Activated T-cell treated with anti-CD3 and anti-CD28 coated beads, Interleukin-2, amount 50 U/mL, for 4 hours (primary cell): ENCODE results near the gene GPR63. TPM values are rescaled to one million over a fixed set of nuclear protein-coding genes. Genes with fewer than 3 reads are reported as not detected.

ENCODE experiments used
- ATAC-seq, 2 donors: fragments of 200-7000 bp; cut with Tn5 transposase; one replicate each; pipeline ENCODE4 v1.10.0; 2021
- DNase-seq: peaks from one replicate; pipeline ENCODE4 v3.0.0-alpha.2; 2020
- H3K27me3 Mint-ChIP-seq: one replicate; pipeline ENCODE4 v1.8.0; 2021; ENCODE audit warnings: low read depth, mixed read lengths
- H3K36me3 Mint-ChIP-seq: one replicate; pipeline ENCODE4 v1.8.0; 2022; ENCODE audit warnings: mixed read lengths; ENCODE audit not compliant: insufficient read depth
- H3K4me1 Mint-ChIP-seq: one replicate; pipeline ENCODE4 v1.8.0; 2021; ENCODE audit warnings: low read depth, mixed read lengths
- H3K4me3 Mint-ChIP-seq: one replicate; pipeline ENCODE4 v1.8.0; 2021; ENCODE audit warnings: mild to moderate bottlenecking, moderate library complexity, mixed read lengths
- H3K9me3 Mint-ChIP-seq: one replicate; pipeline ENCODE4 v1.8.0; 2021; ENCODE audit warnings: mixed read lengths
- total RNA-seq, 3 donors: library from RNA; stranded (reverse); gene quantifications; one replicate each; pipeline ENCODE4 v1.2.1, GENCODE V29; 2021

Gene GPR63
- total RNA-seq, 3 donors from 2014 or later = 0.48 to 0.63 (median 0.57) TPM

DNA sequence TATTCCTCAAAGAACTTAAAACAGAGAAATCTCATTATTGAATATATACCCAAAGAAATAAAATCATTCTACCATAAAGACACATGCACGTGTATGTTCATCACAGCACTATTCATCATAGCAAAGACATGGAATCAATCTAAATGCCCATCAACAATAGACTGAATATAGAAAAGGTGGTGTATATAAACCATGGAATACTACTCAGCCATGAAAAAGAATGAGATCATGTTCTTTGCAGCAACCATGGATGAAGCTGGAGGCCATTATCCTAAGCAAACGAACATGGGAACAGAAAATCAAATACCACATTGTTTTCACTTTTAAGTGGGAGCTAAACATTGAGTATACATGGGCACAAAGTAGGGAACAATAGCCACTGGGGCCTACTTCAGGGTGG lies 12.3 kb upstream of the GPR63 start:
- H3K9me3 Mint-ChIP-seq = peaks cover 26% of the 10 kb centered on the region
- no peak for DNase-seq

DNA sequence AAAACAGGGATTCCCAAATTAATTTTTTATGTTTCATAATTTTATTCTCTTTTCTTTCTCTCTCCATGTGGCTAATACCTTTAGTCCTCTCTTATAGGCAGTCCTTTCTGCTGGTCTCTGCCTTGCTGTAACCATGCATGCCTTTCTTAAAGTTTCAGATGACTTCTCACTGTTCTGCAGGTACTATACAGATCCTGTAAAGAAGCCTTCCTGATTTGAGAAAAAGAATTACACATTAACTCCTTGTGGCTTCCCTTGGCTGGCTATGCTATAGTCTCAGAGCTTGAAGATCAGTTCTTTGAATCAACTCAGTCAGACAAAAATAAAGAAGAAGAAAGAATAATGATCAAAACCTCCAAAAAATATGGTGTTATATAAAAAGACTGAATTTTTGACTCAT lies 7.3 kb upstream of the GPR63 start:
- no peak for ATAC-seq
- H3K4me1 Mint-ChIP-seq = no peaks in the 10 kb centered on the region

More for the DNA sequence above, 12.3 kb upstream of the GPR63 start:
- Mint-ChIP-seq H3K4me3 (no peak overlapping the region), H3K36me3 (no peaks in the 10 kb centered on the region), H3K27me3 (peaks cover 21% of the 10 kb centered on the region), H3K4me1 (no peaks in the 10 kb centered on the region)
- ATAC-seq = no peak

DNA sequence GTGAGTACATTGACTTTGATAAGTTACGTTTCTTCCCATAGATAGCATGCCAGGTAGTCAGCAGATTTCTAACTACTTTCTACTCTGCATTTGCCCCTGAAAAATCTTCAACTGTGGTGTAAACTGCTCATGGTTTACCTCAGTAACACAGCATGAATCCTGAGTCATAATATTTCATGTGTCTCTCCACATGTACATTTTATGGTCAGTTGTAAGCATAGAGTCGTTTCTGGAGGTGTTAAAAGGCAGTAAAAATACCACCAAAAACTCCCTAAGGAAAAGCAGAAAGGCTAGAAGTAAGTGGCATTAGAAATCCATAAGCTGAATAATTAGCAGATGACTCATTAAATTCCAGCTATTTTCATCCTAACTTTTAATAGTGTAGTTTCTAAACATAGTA lies 4.1 kb upstream of the GPR63 start:
- H3K27me3 Mint-ChIP-seq = peaks cover 41% of the 10 kb centered on the region
- H3K9me3 Mint-ChIP-seq = peaks cover 18% of the 10 kb centered on the region
- ATAC-seq (no peak), DNase-seq (no peak)
- H3K4me1 Mint-ChIP-seq = peaks cover 11% of the 10 kb centered on the region
- no peaks in the 10 kb centered on the region for H3K36me3 Mint-ChIP-seq
- no peak overlapping the region for H3K4me3 Mint-ChIP-seq

More for the DNA sequence above, 7.3 kb upstream of the GPR63 start:
- no peak for DNase-seq
- no peak overlapping the region for H3K4me3 Mint-ChIP-seq
- H3K9me3 Mint-ChIP-seq = peaks cover 30% of the 10 kb centered on the region
- peaks cover 31% of the 10 kb centered on the region for H3K27me3 Mint-ChIP-seq
- no peaks in the 10 kb centered on the region for H3K36me3 Mint-ChIP-seq

DNA sequence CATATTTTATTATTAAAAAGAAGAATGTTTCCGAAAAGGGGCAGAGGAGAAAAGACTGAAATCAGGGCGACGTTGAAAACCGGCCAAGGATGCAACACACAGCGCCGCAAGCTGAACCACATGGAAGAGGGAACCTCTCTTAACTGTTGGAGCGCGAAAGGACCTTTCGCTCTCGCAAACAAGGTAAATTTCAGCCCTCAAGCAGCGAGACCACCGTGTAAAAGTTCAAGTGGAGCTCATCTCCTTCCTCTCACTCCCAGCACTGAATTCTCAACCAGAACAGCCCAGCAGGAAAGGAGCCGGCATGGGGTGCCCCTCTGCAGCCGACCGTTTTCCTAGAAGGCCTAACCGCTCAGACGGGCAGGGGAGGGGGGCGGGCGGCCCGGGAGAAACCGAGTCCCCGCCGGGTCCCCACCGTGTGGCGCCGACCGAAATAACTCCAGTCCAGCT lies 621 bp downstream of the GPR63 start:
- peak; percentile 17 to 46 for ATAC-seq
- H3K4me1 Mint-ChIP-seq = peaks cover 11% of the 10 kb centered on the region
- DNase-seq = no peak
- peak overlapping the region; percentile 85 for H3K4me3 Mint-ChIP-seq
- H3K27me3 Mint-ChIP-seq = peaks cover 38% of the 10 kb centered on the region
- no peaks in the 10 kb centered on the region for H3K36me3 Mint-ChIP-seq
- H3K9me3 Mint-ChIP-seq = no peaks in the 10 kb centered on the region

DNA sequence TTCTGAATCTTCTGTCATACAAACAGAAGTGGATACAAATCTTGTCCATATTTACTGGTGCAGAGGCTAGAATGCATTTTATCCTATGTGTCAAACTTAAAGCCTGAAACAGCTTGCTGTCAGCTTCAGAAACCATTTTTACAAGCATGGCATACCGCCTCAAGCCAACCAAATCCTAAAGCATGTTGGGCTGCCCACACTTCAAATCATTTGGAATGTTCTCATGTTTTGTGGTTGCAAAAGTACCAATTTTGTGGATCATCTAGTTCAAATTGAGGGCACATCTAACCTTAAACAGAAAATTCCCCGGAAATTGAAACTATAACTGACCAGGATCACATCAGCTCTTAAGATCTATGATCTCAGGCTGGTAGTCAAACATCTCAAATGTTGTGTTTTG lies 3.2 kb downstream of the GPR63 start:
- Mint-ChIP-seq H3K4me1 (peaks cover 11% of the 10 kb centered on the region), H3K9me3 (no peaks in the 10 kb centered on the region), H3K27me3 (peaks cover 39% of the 10 kb centered on the region), H3K4me3 (no peak overlapping the region), H3K36me3 (no peaks in the 10 kb centered on the region)
- no peak for ATAC-seq
- no peak for DNase-seq

DNA sequence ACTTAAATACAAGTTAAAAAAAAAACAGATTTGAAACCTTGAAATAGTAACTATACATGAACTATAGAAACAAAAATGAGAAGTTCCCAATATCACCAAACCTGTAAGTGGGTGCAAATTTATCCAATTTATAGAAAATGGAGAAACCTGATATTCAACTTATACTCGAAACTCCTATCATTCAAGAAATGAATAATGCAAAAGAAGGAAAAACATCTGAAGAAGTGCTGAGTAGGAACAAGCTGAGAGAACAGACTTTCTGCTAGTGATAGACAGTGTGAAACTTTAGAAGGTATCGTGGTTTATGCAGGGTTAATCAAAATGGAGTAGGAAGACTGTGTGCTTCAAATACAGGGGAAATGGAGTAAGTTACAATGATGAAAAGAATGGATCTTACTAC lies 4.5 kb downstream of the GPR63 start:
- no peaks in the 10 kb centered on the region for H3K9me3 Mint-ChIP-seq
- ATAC-seq = no peak
- H3K4me3 Mint-ChIP-seq = no peak overlapping the region
- H3K27me3 Mint-ChIP-seq = peaks cover 29% of the 10 kb centered on the region
- peaks cover 7% of the 10 kb centered on the region for H3K4me1 Mint-ChIP-seq
- H3K36me3 Mint-ChIP-seq = no peaks in the 10 kb centered on the region
- no peak for DNase-seq

DNA sequence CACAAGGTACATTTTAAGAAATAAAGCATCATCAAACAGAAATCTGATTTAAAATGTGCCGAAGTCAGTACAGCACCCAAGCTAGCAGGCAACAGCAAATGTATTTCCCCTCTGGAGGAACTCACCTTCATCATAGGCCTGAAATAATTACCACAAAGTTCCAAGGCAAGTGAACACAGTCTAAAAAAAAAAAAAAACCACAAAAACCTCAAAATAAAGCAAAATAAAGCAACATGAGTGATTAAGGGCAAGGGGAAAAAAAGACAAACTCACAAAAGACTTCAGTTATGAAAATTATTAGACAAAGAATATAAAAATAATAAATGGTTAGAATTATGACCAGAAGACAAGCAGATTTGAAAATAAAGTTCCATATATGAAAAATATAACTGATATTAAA lies 10.4 kb downstream of the GPR63 start:
- Mint-ChIP-seq H3K9me3 (no peaks in the 10 kb centered on the region), H3K36me3 (no peaks in the 10 kb centered on the region), H3K4me1 (no peaks in the 10 kb centered on the region), H3K27me3 (peaks cover 3% of the 10 kb centered on the region), H3K4me3 (no peak overlapping the region)
- DNase-seq = no peak
- no peak for ATAC-seq

DNA sequence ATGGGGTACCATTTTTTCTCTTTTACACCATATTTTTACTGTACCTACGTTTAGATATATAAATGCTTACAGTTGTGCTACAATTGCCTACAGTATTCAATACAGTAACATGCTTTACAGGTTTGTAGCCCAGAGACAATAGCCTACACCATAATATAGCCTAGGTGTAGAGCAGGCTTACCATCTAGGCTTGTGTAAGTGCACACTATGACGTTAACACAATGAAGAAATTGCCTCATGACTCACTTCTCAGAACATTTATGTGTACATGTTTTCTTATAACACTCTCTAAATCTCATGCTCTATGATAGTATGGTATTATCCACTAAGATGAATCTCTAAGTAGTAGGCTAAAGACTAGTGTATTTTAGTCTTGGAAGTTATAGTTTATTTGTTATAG lies 13.5 kb downstream of the GPR63 start:
- ATAC-seq (no peak), DNase-seq (no peak)
- no peaks in the 10 kb centered on the region for H3K4me1 Mint-ChIP-seq
- H3K27me3 Mint-ChIP-seq = peaks cover under 1% of the 10 kb centered on the region
- H3K4me3 Mint-ChIP-seq = no peak overlapping the region
- no peaks in the 10 kb centered on the region for H3K9me3 Mint-ChIP-seq
- H3K36me3 Mint-ChIP-seq = no peaks in the 10 kb centered on the region

DNA sequence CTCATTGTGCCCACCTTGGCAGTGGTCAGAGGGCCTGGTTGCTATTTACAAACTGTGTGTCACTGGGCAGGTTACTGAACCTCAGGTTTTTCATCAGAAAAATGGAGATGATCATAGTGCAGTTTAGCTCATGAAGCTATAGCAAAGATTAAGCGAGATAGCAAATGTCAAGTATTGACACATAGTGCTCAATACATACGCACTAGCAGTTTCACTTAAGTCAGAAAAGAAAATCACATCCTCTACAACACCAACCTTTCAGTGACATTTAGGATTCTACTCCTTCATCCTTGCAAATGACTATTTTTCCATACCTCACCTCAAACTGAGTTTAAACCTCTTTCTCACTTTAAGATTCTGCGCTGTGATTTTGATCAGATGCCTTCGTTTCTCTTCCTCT lies 16.2 kb downstream of the GPR63 start:
- Mint-ChIP-seq H3K27me3 (peaks cover 2% of the 10 kb centered on the region), H3K9me3 (no peaks in the 10 kb centered on the region), H3K4me3 (no peak overlapping the region), H3K4me1 (no peaks in the 10 kb centered on the region), H3K36me3 (no peaks in the 10 kb centered on the region)
- DNase-seq (no peak), ATAC-seq (no peak)

DNA sequence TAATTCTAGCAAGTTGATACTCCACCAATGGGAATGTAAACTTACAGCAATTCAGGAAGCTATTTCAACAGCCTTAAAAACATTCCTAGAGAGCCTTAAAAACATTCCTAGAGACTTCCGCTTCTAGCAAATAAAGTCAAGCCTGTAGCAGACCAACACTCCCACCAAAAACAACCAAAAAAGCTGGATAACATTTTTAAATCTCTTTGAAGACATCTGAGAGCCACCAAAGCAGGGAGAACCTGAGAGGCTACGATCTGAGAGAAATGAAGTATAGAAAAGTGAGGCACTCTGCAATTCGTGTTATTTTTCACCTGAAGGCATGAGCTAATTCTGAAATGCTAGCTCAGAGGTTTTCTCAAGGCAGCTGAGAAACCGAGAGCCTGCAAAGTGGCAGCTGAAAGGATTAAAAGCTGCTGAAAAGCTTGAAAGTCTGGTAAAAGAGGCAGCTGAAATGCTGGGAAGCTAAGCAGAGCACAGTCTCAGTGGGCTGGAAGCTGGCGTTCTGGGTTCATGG lies 20.9 kb downstream of the GPR63 start:
- no peak overlapping the region for H3K4me3 Mint-ChIP-seq
- H3K36me3 Mint-ChIP-seq = peaks cover 2% of the 10 kb centered on the region
- H3K9me3 Mint-ChIP-seq = no peaks in the 10 kb centered on the region
- DNase-seq (no peak), ATAC-seq (no peak)
- H3K4me1 Mint-ChIP-seq = no peaks in the 10 kb centered on the region
- peaks cover 5% of the 10 kb centered on the region for H3K27me3 Mint-ChIP-seq

DNA sequence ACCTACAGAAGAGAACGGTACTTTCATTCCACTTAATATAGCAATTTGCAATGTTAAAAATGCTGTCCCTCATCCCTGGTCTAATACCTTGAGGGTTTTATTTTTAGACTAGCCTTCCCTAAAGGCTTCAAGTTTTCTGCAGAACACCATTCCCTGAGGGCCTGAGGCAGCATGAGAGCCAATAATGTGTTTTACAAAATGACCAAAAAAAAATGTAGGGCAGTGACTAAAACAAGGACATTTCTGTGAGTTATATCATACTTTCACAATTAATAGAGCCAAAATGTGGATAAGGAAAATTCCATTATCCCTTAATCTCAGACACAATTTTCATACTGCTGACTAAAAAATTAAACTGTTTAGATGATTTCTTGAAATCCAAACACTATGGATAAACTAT lies 22.7 kb downstream of the GPR63 start:
- Mint-ChIP-seq H3K36me3 (peaks cover 2% of the 10 kb centered on the region), H3K9me3 (no peaks in the 10 kb centered on the region), H3K4me1 (no peaks in the 10 kb centered on the region), H3K27me3 (peaks cover 5% of the 10 kb centered on the region), H3K4me3 (no peak overlapping the region)
- ATAC-seq = no peak
- DNase-seq = no peak

DNA sequence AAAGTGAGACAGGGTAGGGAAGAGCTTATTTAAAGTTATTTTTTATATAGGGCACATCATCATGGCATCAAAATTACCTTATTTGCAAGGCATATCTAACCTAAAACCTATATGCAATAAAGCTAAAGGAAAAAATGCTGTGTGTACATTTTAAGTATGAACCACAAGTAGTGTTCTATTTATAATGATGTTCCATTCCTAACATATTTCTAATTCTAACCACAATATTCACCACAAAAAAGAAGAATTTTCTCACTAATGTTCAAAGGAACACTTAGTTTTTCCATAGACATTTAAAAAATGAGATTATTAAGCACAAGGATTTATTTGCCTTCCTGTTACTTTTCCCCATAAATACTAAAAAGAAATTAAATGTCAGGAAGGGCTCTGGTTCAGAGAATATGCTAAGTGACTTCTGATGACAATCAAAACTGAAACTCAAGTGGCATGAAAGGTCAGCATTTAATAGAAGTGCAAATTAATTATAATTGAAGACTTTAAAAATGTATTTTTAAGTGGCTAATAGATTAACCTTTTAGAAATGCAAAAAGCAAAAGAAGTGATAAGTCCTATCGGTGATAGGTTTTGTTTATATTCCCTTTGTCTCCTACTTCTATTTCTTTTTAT lies 25.1 kb downstream of the GPR63 start:
- H3K36me3 Mint-ChIP-seq = peaks cover 2% of the 10 kb centered on the region
- ATAC-seq (no peak), DNase-seq (no peak)
- H3K9me3 Mint-ChIP-seq = no peaks in the 10 kb centered on the region
- H3K27me3 Mint-ChIP-seq = peaks cover 3% of the 10 kb centered on the region
- H3K4me3 Mint-ChIP-seq = no peak overlapping the region
- no peaks in the 10 kb centered on the region for H3K4me1 Mint-ChIP-seq

DNA sequence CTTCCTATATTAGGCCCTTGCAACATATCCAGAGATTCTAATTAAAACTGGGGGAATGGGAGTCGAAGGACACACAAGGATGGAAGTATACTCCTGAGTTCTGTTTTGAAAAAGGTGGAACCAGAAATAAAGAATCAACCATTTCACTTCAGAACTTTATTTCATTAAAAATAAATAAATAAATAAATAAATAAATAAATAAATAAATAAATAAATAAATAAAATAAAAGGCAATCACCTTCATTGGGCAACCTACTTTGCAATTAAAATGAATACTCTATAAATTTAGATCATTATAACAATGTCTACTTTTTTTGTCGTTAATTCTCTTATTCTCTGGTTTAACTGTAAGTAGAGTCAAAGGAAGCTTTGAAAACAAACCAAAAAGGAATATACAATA lies 25.6 kb downstream of the GPR63 start:
- H3K36me3 Mint-ChIP-seq = peaks cover 2% of the 10 kb centered on the region
- no peak for DNase-seq

DNA sequence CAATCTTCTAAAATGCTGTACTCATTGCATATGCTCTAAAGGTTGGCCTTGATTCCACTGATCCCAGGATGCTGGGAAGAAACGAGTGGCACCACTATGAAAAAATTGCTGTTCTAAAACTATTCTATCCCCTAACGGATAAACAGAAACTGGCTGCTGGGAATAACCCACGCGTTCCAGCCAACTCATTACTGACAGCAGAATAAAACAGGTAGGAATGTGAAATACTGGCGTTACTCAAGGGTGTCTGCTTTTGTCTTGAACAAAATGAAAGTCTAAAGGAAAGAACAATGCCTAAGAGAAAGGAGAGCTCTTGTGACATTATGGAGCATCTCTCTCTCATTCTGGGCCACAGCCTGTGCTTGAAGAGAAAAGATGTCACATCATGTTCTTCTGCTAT lies 26.1 kb downstream of the GPR63 start:
- H3K36me3 Mint-ChIP-seq = peaks cover 2% of the 10 kb centered on the region

More for the DNA sequence above, 25.6 kb downstream of the GPR63 start:
- peaks cover 3% of the 10 kb centered on the region for H3K27me3 Mint-ChIP-seq
- no peak for ATAC-seq
- no peak overlapping the region for H3K4me3 Mint-ChIP-seq
- H3K4me1 Mint-ChIP-seq = no peaks in the 10 kb centered on the region
- no peaks in the 10 kb centered on the region for H3K9me3 Mint-ChIP-seq

DNA sequence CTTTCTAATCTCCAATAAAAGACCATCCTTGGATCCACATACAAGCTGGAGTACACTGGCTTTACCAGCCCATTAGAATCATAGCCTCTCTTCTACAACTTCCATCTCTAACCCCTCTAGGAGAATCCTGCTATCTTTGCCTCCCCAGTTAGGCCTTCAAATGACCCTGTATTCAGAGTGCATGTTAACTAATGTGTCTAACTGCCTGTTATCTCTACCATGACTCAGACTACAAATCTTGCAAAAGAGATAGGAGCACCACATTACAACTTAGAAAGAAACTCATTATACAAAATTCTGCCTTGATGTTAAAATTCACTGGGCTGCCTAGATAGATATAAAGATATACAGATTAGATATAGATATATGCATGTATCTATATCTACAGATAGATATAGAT lies 28.2 kb downstream of the GPR63 start:
- no peaks in the 10 kb centered on the region for H3K4me1 Mint-ChIP-seq
- DNase-seq (no peak), ATAC-seq (no peak)
- no peaks in the 10 kb centered on the region for H3K9me3 Mint-ChIP-seq
- no peaks in the 10 kb centered on the region for H3K27me3 Mint-ChIP-seq
- no peaks in the 10 kb centered on the region for H3K36me3 Mint-ChIP-seq
- no peak overlapping the region for H3K4me3 Mint-ChIP-seq

More for the DNA sequence above, 26.1 kb downstream of the GPR63 start:
- DNase-seq (no peak), ATAC-seq (no peak)
- Mint-ChIP-seq H3K27me3 (peaks cover 3% of the 10 kb centered on the region), H3K4me1 (no peaks in the 10 kb centered on the region), H3K4me3 (no peak overlapping the region), H3K9me3 (no peaks in the 10 kb centered on the region)
